ENCODE data around the gene NETO2. TPM values are rescaled to one million over a fixed set of nuclear protein-coding genes. Genes with fewer than 3 reads are reported as not detected.

The NETO2 gene
- total RNA-seq, 1 experiment from 2014 or later, result 10.3 TPM

- intact Hi-C loops (cut with micrococcal nuclease), result no loop called here
- no peaks in the 10 kb centered on the region for H3K79me2 ChIP-seq (ENCODE audit: insufficient read depth, low read length)
- no TSS peak for BruUV-seq (replicated peaks)
These were observed 19.1 kb upstream of the NETO2 start for GRCh38 chr16:47162670-47163420.

More at GRCh38 chr16:47162670-47163420, 19.1 kb upstream of the NETO2 start:
- no peak overlapping the region for H2AFZ ChIP-seq (ENCODE audit: low read depth, low read length, poor library complexity, severe bottlenecking)
- no peaks in the 10 kb centered on the region for H4K20me1 ChIP-seq (ENCODE audit: insufficient read depth)
- H3K9me2 ChIP-seq (ENCODE audit: insufficient read depth), result no peaks in the 10 kb centered on the region
- no peak overlapping the region for H3K4me3 ChIP-seq (replicated peaks in 1 of 2; ENCODE audit: low read depth in 1 of 2, low read length in 2 of 2)
- no peak overlapping the region for H3K4me2 ChIP-seq (ENCODE audit: low read length)
- H3K27me3 ChIP-seq (ENCODE audit: insufficient read depth, low read length), result no peaks in the 10 kb centered on the region
- DNase-seq (ENCODE audit: low read depth, low spot score), result no peak
- H3K36me3 ChIP-seq (ENCODE audit: control insufficient read depth in 1 of 2, insufficient read depth in 2 of 2, low read length in 2 of 2), result no peaks in the 10 kb centered on the region
- ChIA-PET CTCF (interaction anchor here (1.0 to 1.1 kb wide), 2 partner anchors 19 to 21 kb away, joined by 3 to 4 read pairs; partner anchors contain the start of gene NETO2), RAD21 (ENCODE audit: low non-redundant PET in 1 of 2, low total read pairs in 2 of 2, uncharacterized antibody in 2 of 2, unreplicated experiment in 2 of 2) (no interaction called here), POLR2A (no interaction called here)
- H3K9me3 ChIP-seq (ENCODE audit: control insufficient read depth in 1 of 2, insufficient read depth in 1 of 2, low read depth in 1 of 2, low read length in 2 of 2), result no peaks in the 10 kb centered on the region
- no peaks in the 10 kb centered on the region for H3K4me1 ChIP-seq (ENCODE audit: control insufficient read depth in 1 of 2, insufficient read depth in 2 of 2, low read length in 2 of 2)
- no peak overlapping the region for H3K27ac ChIP-seq (ENCODE audit: low read depth, low read length)
- no peak for ATAC-seq
- no peak overlapping the region for H3K9ac ChIP-seq (ENCODE audit: low read length)
- TF ChIP-seq CEBPB (IDR thresholded peaks at IDR 0.05; ENCODE audit: low read depth) (no peak), ELF1 (IDR thresholded peaks at IDR 0.05; ENCODE audit: borderline replicate concordance, low read depth) (no peak), POLR2AphosphoS5 (IDR thresholded peaks at IDR 0.05; ENCODE audit: low read depth, low read length) (no peak), CTCF (IDR thresholded peaks at IDR 0.05 in 2 of 3, conservative IDR thresholded peaks at IDR 0.05 in 1 of 3; ENCODE audit: borderline replicate concordance in 1 of 3, insufficient read depth in 1 of 3, low read depth in 2 of 3, low read length in 2 of 3) (0 out of 6 replicates have a peak, but pooled peaks of 1 of the 3 experiments have one; percentile 3), RAD21 (IDR thresholded peaks at IDR 0.05; ENCODE audit: low read depth) (0 out of 2 replicates have a peak, but pooled peaks have one; percentile 7)
- TF ChIP-seq, protein P1, sequence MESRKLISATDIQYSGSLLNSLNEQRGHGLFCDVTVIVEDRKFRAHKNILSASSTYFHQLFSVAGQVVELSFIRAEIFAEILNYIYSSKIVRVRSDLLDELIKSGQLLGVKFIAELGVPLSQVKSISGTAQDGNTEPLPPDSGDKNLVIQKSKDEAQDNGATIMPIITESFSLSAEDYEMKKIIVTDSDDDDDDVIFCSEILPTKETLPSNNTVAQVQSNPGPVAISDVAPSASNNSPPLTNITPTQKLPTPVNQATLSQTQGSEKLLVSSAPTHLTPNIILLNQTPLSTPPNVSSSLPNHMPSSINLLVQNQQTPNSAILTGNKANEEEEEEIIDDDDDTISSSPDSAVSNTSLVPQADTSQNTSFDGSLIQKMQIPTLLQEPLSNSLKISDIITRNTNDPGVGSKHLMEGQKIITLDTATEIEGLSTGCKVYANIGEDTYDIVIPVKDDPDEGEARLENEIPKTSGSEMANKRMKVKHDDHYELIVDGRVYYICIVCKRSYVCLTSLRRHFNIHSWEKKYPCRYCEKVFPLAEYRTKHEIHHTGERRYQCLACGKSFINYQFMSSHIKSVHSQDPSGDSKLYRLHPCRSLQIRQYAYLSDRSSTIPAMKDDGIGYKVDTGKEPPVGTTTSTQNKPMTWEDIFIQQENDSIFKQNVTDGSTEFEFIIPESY (IDR thresholded peaks at IDR 0.05; ENCODE audit: extremely low read depth, insufficient replicate concordance, low read length), result no peak

All from HCT116 (cell line).